ENCODE results near the gene GPR160. TPM values are rescaled to one million over a fixed set of nuclear protein-coding genes. Genes with fewer than 3 reads are reported as not detected.

Gene GPR160
- total and polyA plus RNA-seq, 10 donors: 17.1 to 52.2 (median 25.2) TPM

DNA sequence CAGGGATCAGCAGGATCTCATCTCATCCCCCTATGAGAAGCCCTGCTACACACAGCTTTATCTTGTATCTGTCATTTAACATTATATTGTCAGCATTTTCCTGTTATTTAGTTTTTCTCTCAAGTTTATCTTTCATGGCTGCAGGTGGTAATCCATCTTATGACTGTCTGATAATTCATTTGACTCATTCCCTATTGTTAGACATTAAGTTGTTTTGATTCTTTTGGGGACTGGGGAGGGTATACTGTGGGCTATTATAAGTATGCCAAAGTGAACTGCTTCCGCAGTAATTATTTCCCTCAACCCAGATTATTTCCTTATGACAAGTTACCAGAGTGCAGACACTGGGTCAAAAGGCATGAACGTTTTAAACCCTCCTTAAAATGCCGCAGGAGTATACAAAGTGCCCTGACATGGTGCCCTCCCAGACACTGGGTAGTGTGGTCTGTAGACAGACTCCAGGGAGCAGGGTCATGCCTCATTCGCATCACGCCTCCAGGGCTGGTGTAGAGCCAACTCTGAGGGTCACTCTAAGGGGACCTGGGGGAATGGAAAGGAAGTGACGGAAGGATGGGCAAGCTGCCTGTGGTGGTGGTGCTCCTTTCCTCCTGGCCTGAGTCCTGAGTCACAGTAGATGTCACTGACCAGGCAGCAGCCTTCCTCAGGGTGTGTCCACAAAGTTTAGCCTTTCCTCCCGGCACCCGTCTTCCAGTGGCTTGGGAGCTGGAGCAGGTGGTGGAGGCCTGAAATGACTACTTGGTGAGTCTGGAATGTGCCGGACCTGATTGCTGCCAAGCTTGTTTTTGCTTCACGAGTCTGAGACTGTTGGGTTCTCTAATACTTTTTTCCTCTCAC is 11.6 kb downstream of the GPR160 start:
- Histone ChIP-seq H3K4me1 (peaks cover 0 to 44% (median 21%) of the 10 kb centered on the region in 6 donors), H3K36me3 (no peaks in the 10 kb centered on the region), H3K9me3 (no peaks in the 10 kb centered on the region), H3K27ac (peak overlapping the region in 3 of 8 donors; percentile 24 to 71 (median 35)), H3K27me3 (replicated peaks in 1 of 7) (no peaks in the 10 kb centered on the region), H3K4me3 (no peak overlapping the region)
- TF ChIP-seq POLR2A (IDR thresholded peaks at IDR 0.05) (no peak), POLR2AphosphoS5 (IDR thresholded peaks at IDR 0.05) (peak in 2 of 3 donors; percentile 30 to 41)
- TF ChIP-seq, protein P1, sequence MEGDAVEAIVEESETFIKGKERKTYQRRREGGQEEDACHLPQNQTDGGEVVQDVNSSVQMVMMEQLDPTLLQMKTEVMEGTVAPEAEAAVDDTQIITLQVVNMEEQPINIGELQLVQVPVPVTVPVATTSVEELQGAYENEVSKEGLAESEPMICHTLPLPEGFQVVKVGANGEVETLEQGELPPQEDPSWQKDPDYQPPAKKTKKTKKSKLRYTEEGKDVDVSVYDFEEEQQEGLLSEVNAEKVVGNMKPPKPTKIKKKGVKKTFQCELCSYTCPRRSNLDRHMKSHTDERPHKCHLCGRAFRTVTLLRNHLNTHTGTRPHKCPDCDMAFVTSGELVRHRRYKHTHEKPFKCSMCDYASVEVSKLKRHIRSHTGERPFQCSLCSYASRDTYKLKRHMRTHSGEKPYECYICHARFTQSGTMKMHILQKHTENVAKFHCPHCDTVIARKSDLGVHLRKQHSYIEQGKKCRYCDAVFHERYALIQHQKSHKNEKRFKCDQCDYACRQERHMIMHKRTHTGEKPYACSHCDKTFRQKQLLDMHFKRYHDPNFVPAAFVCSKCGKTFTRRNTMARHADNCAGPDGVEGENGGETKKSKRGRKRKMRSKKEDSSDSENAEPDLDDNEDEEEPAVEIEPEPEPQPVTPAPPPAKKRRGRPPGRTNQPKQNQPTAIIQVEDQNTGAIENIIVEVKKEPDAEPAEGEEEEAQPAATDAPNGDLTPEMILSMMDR (IDR thresholded peaks at IDR 0.05 in 8 of 11, conservative IDR thresholded peaks at IDR 0.05 in 3 of 11): no peak
- intact Hi-C loops (cut with DNase I; ENCODE audit: low total_unique reads): no loop called here
- DNase-seq: peak; percentile 72
- WGBS, 5 donors: 64 to 76% (median 71%) methylated on average over 10 of the region's 10 CpGs

GRCh38 chr3:170050753-170051152 is 13.0 kb downstream of the GPR160 start:
- TF ChIP-seq POLR2A (IDR thresholded peaks at IDR 0.05) (no peak), POLR2AphosphoS5 (IDR thresholded peaks at IDR 0.05) (no peak)
- TF ChIP-seq, protein P1 (IDR thresholded peaks at IDR 0.05 in 8 of 11, conservative IDR thresholded peaks at IDR 0.05 in 3 of 11): no peak
- Histone ChIP-seq H3K9me3 (no peaks in the 10 kb centered on the region), H3K4me1 (peaks cover 0 to 37% (median 9%) of the 10 kb centered on the region in 6 donors), H3K4me3 (no peak overlapping the region), H3K27me3 (replicated peaks in 1 of 7) (no peaks in the 10 kb centered on the region), H3K36me3 (no peaks in the 10 kb centered on the region), H3K27ac (no peak overlapping the region)
- WGBS, 5 donors: 88 to 96% (median 90%) methylated on average over 4 of the region's 4 CpGs
- intact Hi-C loops (cut with DNase I; ENCODE audit: low total_unique reads): loop anchor here (10.0 kb wide), 1 partner anchor 186 kb away; the partner anchor contains the start of gene LRRC31
- DNase-seq: no peak

DNA sequence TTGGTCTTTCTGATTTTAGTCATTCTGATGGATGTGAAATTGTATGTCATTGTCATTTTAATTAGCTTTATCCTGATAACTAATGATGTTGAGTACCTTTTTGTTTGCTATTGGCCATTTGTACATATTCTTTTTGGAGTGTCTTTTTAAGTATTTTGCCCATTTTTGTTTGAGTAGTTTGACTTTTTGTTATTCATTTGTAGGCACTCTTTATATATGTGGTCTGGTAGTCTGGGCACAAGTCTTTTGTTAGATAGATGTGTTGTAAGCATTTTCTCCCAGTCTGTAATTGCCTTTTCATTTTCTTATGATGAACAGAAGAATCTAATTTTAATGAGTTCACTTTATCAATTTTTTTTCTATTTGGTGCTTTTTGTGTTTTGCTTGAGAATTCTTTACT is 14.6 kb downstream of the GPR160 start:
- TF ChIP-seq, protein P1 (IDR thresholded peaks at IDR 0.05 in 8 of 11, conservative IDR thresholded peaks at IDR 0.05 in 3 of 11): no peak
- H3K9me3 ChIP-seq: no peaks in the 10 kb centered on the region
- no peaks in the 10 kb centered on the region for H3K27me3 ChIP-seq (replicated peaks in 1 of 7)
- no peaks in the 10 kb centered on the region for H3K36me3 ChIP-seq
- peaks cover 0 to 37% (median 10%) of the 10 kb centered on the region in 6 donors for H3K4me1 ChIP-seq
- H3K27ac ChIP-seq: no peak overlapping the region
- DNase-seq: no peak
- intact Hi-C loops (cut with DNase I; ENCODE audit: low total_unique reads): loop anchor here (10.0 kb wide), 1 partner anchor 188 kb away; the partner anchor contains the start of gene LRRC31
- H3K4me3 ChIP-seq: no peak overlapping the region

DNA sequence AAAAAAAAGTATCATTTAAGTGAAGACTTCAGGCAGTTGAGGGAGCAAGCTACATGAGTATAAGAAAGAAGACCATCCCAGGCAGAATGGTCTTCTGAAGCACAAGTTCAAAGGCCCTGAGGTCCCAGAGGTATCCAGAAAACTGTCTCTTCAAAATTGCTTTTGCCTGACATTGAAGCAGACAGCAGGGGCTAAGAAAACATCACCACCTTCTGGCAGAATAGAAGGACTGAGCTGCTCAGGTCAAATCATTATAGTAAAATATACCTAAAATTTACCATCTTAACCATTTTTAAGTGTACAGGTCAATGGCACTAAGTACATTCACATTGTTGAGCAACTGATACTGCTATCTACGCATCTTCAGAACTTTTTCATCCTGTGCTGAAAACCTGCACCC is 16.4 kb downstream of the GPR160 start:
- 86 to 94% (median 91%) methylated on average over 1 of the region's 1 CpG for WGBS, 5 donors
- Histone ChIP-seq H3K27me3 (replicated peaks in 1 of 7) (no peaks in the 10 kb centered on the region), H3K36me3 (no peaks in the 10 kb centered on the region), H3K27ac (no peak overlapping the region), H3K4me3 (no peak overlapping the region), H3K9me3 (no peaks in the 10 kb centered on the region), H3K4me1 (peaks cover 0 to 47% (median 15%) of the 10 kb centered on the region in 6 donors)
- intact Hi-C loops (cut with DNase I; ENCODE audit: low total_unique reads): loop anchor here (10.0 kb wide), 1 partner anchor 189 kb away; the partner anchor contains the start of gene LRRC31
- TF ChIP-seq, protein P1 (IDR thresholded peaks at IDR 0.05 in 8 of 11, conservative IDR thresholded peaks at IDR 0.05 in 3 of 11): peak in 3 of 11 experiments; percentile 11 to 27 (median 15)
- TF ChIP-seq POLR2A (IDR thresholded peaks at IDR 0.05) (no peak), POLR2AphosphoS5 (IDR thresholded peaks at IDR 0.05) (no peak)
- no peak for DNase-seq

Data from spleen (tissue), 11 donors.